Epithelial cell of prostate (primary cell): ENCODE data around the gene PLA2G15.
A peak's percentile ranks its signal among the peaks of the same experiment; 100 is the strongest.
"Not testable (repeated sequence)": the region's sequence is repeated elsewhere in the genome, so short reads cannot be mapped to it uniquely, and the experiment has no call there.

Source experiments
- DNase-seq: peaks from one replicate; pipeline ENCODE4 v3.0.0-alpha.2; 2011; ENCODE audit warnings: low read depth, low spot score
- H3K27ac ChIP-seq: fragments of 450-650 bp; 2 replicates; pipeline ENCODE4 v1.5.1; 2017; ENCODE audit warnings: mild to moderate bottlenecking

Gene PLA2G15

GRCh38 chr16:68273896-68274295, 28.7 kb downstream of the PLA2G15 start:
- H3K27ac ChIP-seq = no peak overlapping the region
- DNase-seq = no peak

- H3K27ac ChIP-seq = no peak overlapping the region
- no peak for DNase-seq
These were observed 29.3 kb downstream of the PLA2G15 start for GRCh38 chr16:68274441-68274840.

- peak; percentile 62 for DNase-seq
- H3K27ac ChIP-seq = no peak overlapping the region
These were observed 30.5 kb downstream of the PLA2G15 start for GRCh38 chr16:68275611-68276191.

- no peak overlapping the region for H3K27ac ChIP-seq
- no peak for DNase-seq
These were observed 31.1 kb downstream of the PLA2G15 start for GRCh38 chr16:68276223-68276622.

GRCh38 chr16:68279726-68280558, 34.8 kb downstream of the PLA2G15 start:
- no peak overlapping the region for H3K27ac ChIP-seq
- no peak for DNase-seq

GRCh38 chr16:68281368-68282063, 36.3 kb downstream of the PLA2G15 start:
- no peak overlapping the region for H3K27ac ChIP-seq
- DNase-seq = no peak

GRCh38 chr16:68282064-68282452, 36.9 kb downstream of the PLA2G15 start:
- H3K27ac ChIP-seq = no peak overlapping the region
- no peak for DNase-seq

- H3K27ac ChIP-seq = no peak overlapping the region
- DNase-seq = no peak
These were observed 38.2 kb downstream of the PLA2G15 start for GRCh38 chr16:68283346-68283745.

GRCh38 chr16:68283801-68284598, 38.8 kb downstream of the PLA2G15 start:
- DNase-seq = no peak
- H3K27ac ChIP-seq = no peak overlapping the region

GRCh38 chr16:68284847-68285246, 39.7 kb downstream of the PLA2G15 start:
- no peak for DNase-seq
- no peak overlapping the region for H3K27ac ChIP-seq

- no peak for DNase-seq
- no peak overlapping the region for H3K27ac ChIP-seq
These were observed 40.5 kb downstream of the PLA2G15 start for GRCh38 chr16:68285683-68286082.

- H3K27ac ChIP-seq = no peak overlapping the region
- no peak for DNase-seq
These were observed 41.2 kb downstream of the PLA2G15 start for GRCh38 chr16:68286153-68287074.

GRCh38 chr16:68287276-68288251, 42.4 kb downstream of the PLA2G15 start:
- no peak overlapping the region for H3K27ac ChIP-seq
- DNase-seq = peak; percentile 40

- H3K27ac ChIP-seq = no peak overlapping the region
- DNase-seq = no peak
These were observed 43.1 kb downstream of the PLA2G15 start for GRCh38 chr16:68288252-68288650.

- not testable (repeated sequence) for H3K27ac ChIP-seq
These were observed 43.6 kb downstream of the PLA2G15 start for GRCh38 chr16:68288796-68289195.

GRCh38 chr16:68289202-68289601, 44.0 kb downstream of the PLA2G15 start:
- no peak overlapping the region for H3K27ac ChIP-seq
- DNase-seq = no peak

More at GRCh38 chr16:68288796-68289195, 43.6 kb downstream of the PLA2G15 start:
- DNase-seq = not testable (repeated sequence)

- H3K27ac ChIP-seq = no peak overlapping the region
- DNase-seq = no peak
These were observed 44.6 kb downstream of the PLA2G15 start for GRCh38 chr16:68289621-68290329.

- no peak for DNase-seq
These were observed 45.3 kb downstream of the PLA2G15 start for GRCh38 chr16:68290450-68290849.

More at GRCh38 chr16:68290450-68290849, 45.3 kb downstream of the PLA2G15 start:
- no peak overlapping the region for H3K27ac ChIP-seq
